IMR-90 (cell line): ENCODE measurements around the gene SLC2A8. TPM values are rescaled to one million over a fixed set of nuclear protein-coding genes. Genes with fewer than 3 reads are reported as not detected.

Experiments used
- CEBPB ChIP-seq: IDR thresholded peaks from 2 replicates; pipeline ENCODE4 v1.6.1; 2012; ENCODE audit warnings: low read depth, low read length, improper control_type of control experiment
- CTCF ChIP-seq: conservative IDR thresholded peaks from 2 replicates; pipeline ENCODE4 v1.5.1; 2012; ENCODE audit warnings: mild to moderate bottlenecking, low read depth, low read length, improper control_type of control experiment
- NFE2L2 ChIP-seq: fragments of 150-350 bp; IDR thresholded peaks from 2 replicates; pipeline ENCODE4 v1.6.1; 2016; ENCODE audit warnings: low read depth, mild to moderate bottlenecking, low read length
- polyA plus RNA-seq, 3 experiments: library from polyadenylated mRNA; depleted of rRNA; stranded (reverse); fragments of >200 nt; gene quantifications; 2 replicates each; pipeline ENCODE4 v1.2.3, GENCODE V29; 2012; ENCODE audit warnings: low replicate concordance in 1 of 3
- total RNA-seq: library from RNA; depleted of rRNA; stranded (reverse); fragments of >200 nt; gene quantifications from 2 replicates; pipeline ENCODE4 v1.2.3, GENCODE V29; 2012

Gene SLC2A8
- total and polyA plus RNA-seq, 2 of the 4 experiments (the other 2 are of a cell fraction): 9.0 to 12.0 TPM

- TF ChIP-seq CTCF (no peak), CEBPB (no peak), NFE2L2 (no peak)
These were observed 7.7 kb downstream of the SLC2A8 start (continued) for GRCh38 chr9:127404631-127405030.
